Neural progenitor cell (in vitro differentiated cells): Measurements from ENCODE around the gene CARMIL1. TPM values are rescaled to one million over a fixed set of nuclear protein-coding genes. Genes with fewer than 3 reads are reported as not detected.

Experiments used
- DNase-seq: peaks from one replicate; pipeline ENCODE4 v3.0.0-alpha.2; 2016; ENCODE audit warnings: low spot score
- H2AFZ ChIP-seq: fragments of 200-600 bp; sonication (generic); replicated peaks from 2 replicates; pipeline ENCODE4 v1.6.1; 2016; ENCODE audit warnings: antibody characterized with exemption
- H3F3A ChIP-seq: fragments of 200-600 bp; sonication (generic); 2 replicates; pipeline ENCODE4 v1.6.1; 2016; ENCODE audit warnings: antibody characterized with exemption, low read depth
- H3K27ac ChIP-seq: fragments of 200-600 bp; sonication (generic); 2 replicates; pipeline ENCODE4 v1.5.1; 2016; ENCODE audit warnings: mild to moderate bottlenecking
- H3K27me3 ChIP-seq: fragments of 200-600 bp; sonication (generic); 2 replicates; pipeline ENCODE4 v1.6.1; 2016; ENCODE audit warnings: mild to moderate bottlenecking, moderate library complexity
- H3K36me3 ChIP-seq: fragments of 200-600 bp; sonication (generic); 2 replicates; pipeline ENCODE4 v1.5.1; 2016
- H3K4me1 ChIP-seq: fragments of 200-600 bp; sonication (generic); 2 replicates; pipeline ENCODE4 v1.6.1; 2016; ENCODE audit warnings: mixed run types
- H3K4me2 ChIP-seq: fragments of 200-600 bp; sonication (generic); 2 replicates; pipeline ENCODE4 v1.6.1; 2016
- H3K4me3 ChIP-seq: fragments of 200-600 bp; sonication (generic); 2 replicates; pipeline ENCODE4 v1.5.1; 2016
- H3K79me2 ChIP-seq: fragments of 200-600 bp; sonication (generic); 2 replicates; pipeline ENCODE4 v1.6.1; 2016; ENCODE audit warnings: low read depth
- H3K9ac ChIP-seq: fragments of 200-600 bp; sonication (generic); 2 replicates; pipeline ENCODE4 v1.6.1; 2016
- H3K9me3 ChIP-seq: fragments of 200-600 bp; sonication (generic); 2 replicates; pipeline ENCODE4 v1.5.1; 2016; ENCODE audit warnings: low read depth
- H4K20me1 ChIP-seq: fragments of 200-600 bp; sonication (generic); 2 replicates; pipeline ENCODE4 v1.6.1; 2016; ENCODE audit warnings: low read depth
- H3K27ac Mint-ChIP-seq: 3 replicates; pipeline ENCODE4 v1.8.0; 2021; ENCODE audit warnings: mixed read lengths
- H3K27me3 Mint-ChIP-seq: 2 replicates; pipeline ENCODE4 v1.8.0; 2022; ENCODE audit warnings: low read depth, mild to moderate bottlenecking, inconsistent platforms, moderate library complexity, mixed read lengths; ENCODE audit not compliant: insufficient read depth
- H3K36me3 Mint-ChIP-seq: 3 replicates; pipeline ENCODE4 v1.8.0; 2021; ENCODE audit warnings: mixed read lengths
- H3K4me1 Mint-ChIP-seq: 3 replicates; pipeline ENCODE4 v1.8.0; 2021; ENCODE audit warnings: mixed read lengths
- H3K4me3 Mint-ChIP-seq: 3 replicates; pipeline ENCODE4 v1.8.0; 2021; ENCODE audit warnings: mild to moderate bottlenecking, moderate library complexity, mixed read lengths
- H3K9me3 Mint-ChIP-seq: 3 replicates; pipeline ENCODE4 v1.8.0; 2020; ENCODE audit warnings: mixed read lengths
- EZH2 ChIP-seq: fragments of 200-600 bp; sonication (generic); IDR thresholded peaks from 2 replicates; pipeline ENCODE4 v1.6.1; 2017; ENCODE audit warnings: antibody characterized with exemption, mild to moderate bottlenecking, moderate library complexity
- EZH2phosphoT487 ChIP-seq: fragments of 200-600 bp; sonication (generic); IDR thresholded peaks from 2 replicates; pipeline ENCODE4 v1.6.1; 2017; ENCODE audit warnings: antibody characterized with exemption
- total RNA-seq: library from RNA; depleted of rRNA; stranded (reverse); fragments of >200 nt; gene quantifications from 2 replicates; pipeline ENCODE4 v1.2.3, GENCODE V29; 2015; ENCODE audit warnings: low replicate concordance
- TF ChIP-seq, protein P1 (sequence below): fragments of 200-600 bp; sonication (generic); IDR thresholded peaks from 2 replicates; pipeline ENCODE4 v1.5.1; 2017; ENCODE audit warnings: antibody characterized with exemption, mild to moderate bottlenecking

The CARMIL1 gene
- total RNA-seq, 1 donor from 2014 or later: 13.3 TPM

DNA sequence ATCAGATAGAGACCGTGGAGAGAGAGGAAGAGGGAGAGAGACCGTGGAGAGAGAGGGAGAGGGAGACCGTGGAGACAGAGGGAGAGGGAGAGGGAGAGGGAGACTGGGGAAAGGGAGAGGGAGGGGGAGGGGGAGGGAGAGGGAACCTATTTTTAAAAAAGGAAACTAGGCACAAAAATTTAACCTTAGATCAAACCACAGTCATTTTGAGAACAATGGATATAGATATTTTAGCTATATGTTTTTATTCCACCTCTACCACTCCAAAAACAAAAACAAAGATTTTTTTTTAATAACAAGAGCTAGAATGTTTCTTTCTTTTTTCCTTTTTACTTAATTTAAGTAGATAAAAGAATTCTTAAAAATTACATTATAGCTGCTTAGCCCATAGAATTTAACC lies 307.8 kb downstream of the CARMIL1 start:
- no peak for DNase-seq
- H3K4me3 ChIP-seq: no peak overlapping the region
- no peaks in the 10 kb centered on the region for H3K9me3 ChIP-seq
- no peaks in the 10 kb centered on the region for H3K36me3 ChIP-seq
- H3K27me3 Mint-ChIP-seq: peaks cover 2% of the 10 kb centered on the region
- H3F3A ChIP-seq: no peaks in the 10 kb centered on the region
- H4K20me1 ChIP-seq: no peaks in the 10 kb centered on the region
- no peak overlapping the region for H3K27ac Mint-ChIP-seq
- no peaks in the 10 kb centered on the region for H3K4me1 ChIP-seq
- no peak for TF ChIP-seq EZH2phosphoT487
- TF ChIP-seq EZH2: no peak
- TF ChIP-seq, protein P1, sequence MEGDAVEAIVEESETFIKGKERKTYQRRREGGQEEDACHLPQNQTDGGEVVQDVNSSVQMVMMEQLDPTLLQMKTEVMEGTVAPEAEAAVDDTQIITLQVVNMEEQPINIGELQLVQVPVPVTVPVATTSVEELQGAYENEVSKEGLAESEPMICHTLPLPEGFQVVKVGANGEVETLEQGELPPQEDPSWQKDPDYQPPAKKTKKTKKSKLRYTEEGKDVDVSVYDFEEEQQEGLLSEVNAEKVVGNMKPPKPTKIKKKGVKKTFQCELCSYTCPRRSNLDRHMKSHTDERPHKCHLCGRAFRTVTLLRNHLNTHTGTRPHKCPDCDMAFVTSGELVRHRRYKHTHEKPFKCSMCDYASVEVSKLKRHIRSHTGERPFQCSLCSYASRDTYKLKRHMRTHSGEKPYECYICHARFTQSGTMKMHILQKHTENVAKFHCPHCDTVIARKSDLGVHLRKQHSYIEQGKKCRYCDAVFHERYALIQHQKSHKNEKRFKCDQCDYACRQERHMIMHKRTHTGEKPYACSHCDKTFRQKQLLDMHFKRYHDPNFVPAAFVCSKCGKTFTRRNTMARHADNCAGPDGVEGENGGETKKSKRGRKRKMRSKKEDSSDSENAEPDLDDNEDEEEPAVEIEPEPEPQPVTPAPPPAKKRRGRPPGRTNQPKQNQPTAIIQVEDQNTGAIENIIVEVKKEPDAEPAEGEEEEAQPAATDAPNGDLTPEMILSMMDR: no peak
- H3K79me2 ChIP-seq: no peaks in the 10 kb centered on the region
- no peak overlapping the region for H3K27ac ChIP-seq
- no peak overlapping the region for H3K4me3 Mint-ChIP-seq
- no peak overlapping the region for H2AFZ ChIP-seq
- no peaks in the 10 kb centered on the region for H3K27me3 ChIP-seq
- no peak overlapping the region for H3K9ac ChIP-seq
- peaks cover 12% of the 10 kb centered on the region for H3K4me1 Mint-ChIP-seq
- no peak overlapping the region for H3K4me2 ChIP-seq
- no peaks in the 10 kb centered on the region for H3K9me3 Mint-ChIP-seq
- H3K36me3 Mint-ChIP-seq: peaks cover 4% of the 10 kb centered on the region

DNA sequence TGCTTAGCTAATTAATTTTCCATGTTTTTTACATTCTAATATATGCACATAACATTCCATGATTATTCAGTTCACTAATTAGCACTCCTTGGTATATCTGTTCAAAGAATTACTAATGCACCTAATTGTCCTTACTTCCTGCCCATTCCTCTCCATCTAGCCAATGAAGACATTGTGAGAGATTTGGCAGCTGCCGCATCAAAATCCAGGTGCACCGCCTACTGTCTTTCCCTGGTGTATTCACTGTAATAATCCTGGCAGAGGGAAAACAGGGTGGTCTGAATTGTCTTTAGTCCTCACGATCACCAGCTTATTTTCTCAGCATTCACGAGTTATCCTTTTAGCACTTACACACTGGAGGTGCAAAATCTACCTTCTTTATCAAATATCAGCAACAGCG lies 311.8 kb downstream of the CARMIL1 start:
- no peak for TF ChIP-seq EZH2
- TF ChIP-seq, protein P1: no peak
- no peak for TF ChIP-seq EZH2phosphoT487
- Histone ChIP-seq H3K4me2 (no peak overlapping the region), H3K36me3 (no peaks in the 10 kb centered on the region), H3F3A (no peaks in the 10 kb centered on the region), H3K4me3 (no peak overlapping the region), H3K27me3 (no peaks in the 10 kb centered on the region), H4K20me1 (no peaks in the 10 kb centered on the region), H3K4me1 (no peaks in the 10 kb centered on the region), H3K27ac (no peak overlapping the region), H3K9me3 (no peaks in the 10 kb centered on the region), H3K79me2 (no peaks in the 10 kb centered on the region), H2AFZ (no peak overlapping the region), H3K9ac (no peak overlapping the region)
- H3K36me3 Mint-ChIP-seq: peaks cover 4% of the 10 kb centered on the region
- no peak for DNase-seq
- peaks cover 2% of the 10 kb centered on the region for H3K27me3 Mint-ChIP-seq
- peaks cover 14% of the 10 kb centered on the region for H3K4me1 Mint-ChIP-seq
- no peaks in the 10 kb centered on the region for H3K9me3 Mint-ChIP-seq
- H3K4me3 Mint-ChIP-seq: no peak overlapping the region
- no peak overlapping the region for H3K27ac Mint-ChIP-seq

DNA sequence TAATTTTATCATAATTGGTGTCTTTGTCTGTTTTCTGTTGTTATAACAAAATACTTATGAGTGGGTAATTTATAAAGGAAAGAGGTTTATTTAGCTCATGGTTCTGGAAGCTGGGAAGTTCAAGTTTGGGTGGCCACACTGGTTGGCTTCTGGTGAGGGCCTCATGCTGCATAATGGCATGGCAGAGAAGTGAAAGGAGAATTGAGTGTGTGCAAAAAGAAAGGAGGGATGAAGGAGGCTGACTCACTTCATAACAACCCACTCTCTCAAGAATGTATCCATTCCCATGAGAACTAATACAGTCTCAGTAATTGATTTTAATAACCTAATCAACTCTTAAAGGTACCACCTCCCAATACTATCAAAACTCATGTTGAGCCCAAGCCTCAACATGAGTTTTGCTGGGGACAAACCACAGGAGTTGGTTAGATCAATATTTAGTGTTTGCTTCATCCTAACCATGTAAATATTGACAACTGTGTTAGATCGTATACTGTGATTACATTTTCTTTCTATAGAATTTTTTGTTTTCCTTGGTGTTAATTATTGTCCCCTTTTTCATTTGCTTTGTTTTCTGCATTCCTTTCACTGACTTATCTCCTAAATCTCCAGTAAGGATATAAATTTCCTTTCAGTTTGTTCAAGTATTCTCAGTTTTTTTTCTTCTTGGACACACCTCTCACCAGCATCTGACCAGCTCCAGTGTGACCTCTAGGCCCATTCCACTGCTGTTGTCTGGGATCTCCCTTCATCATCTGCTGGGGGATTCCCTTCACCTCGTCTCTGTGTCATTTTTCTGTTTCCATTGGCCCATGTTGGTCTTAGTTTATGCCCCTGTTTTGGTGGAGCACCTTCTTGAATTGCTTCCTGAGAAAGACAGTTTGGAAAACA lies 318.0 kb downstream of the CARMIL1 start:
- H4K20me1 ChIP-seq: no peaks in the 10 kb centered on the region
- H3K4me1 Mint-ChIP-seq: no peaks in the 10 kb centered on the region
- H3K9ac ChIP-seq: no peak overlapping the region
- H3K4me2 ChIP-seq: no peak overlapping the region
- no peaks in the 10 kb centered on the region for H3K27me3 ChIP-seq
- no peak for DNase-seq
- H3K9me3 ChIP-seq: no peaks in the 10 kb centered on the region
- TF ChIP-seq EZH2phosphoT487 (no peak), EZH2 (no peak)
- TF ChIP-seq, protein P1: no peak
- H3K36me3 ChIP-seq: no peaks in the 10 kb centered on the region
- peaks cover 2% of the 10 kb centered on the region for H3K36me3 Mint-ChIP-seq
- H3K27ac ChIP-seq: no peak overlapping the region
- H3F3A ChIP-seq: no peaks in the 10 kb centered on the region
- no peaks in the 10 kb centered on the region for H3K9me3 Mint-ChIP-seq
- peaks cover 2% of the 10 kb centered on the region for H3K27me3 Mint-ChIP-seq
- no peak overlapping the region for H3K4me3 ChIP-seq
- no peak overlapping the region for H2AFZ ChIP-seq
- no peak overlapping the region for H3K4me3 Mint-ChIP-seq
- no peaks in the 10 kb centered on the region for H3K79me2 ChIP-seq
- H3K27ac Mint-ChIP-seq: no peak overlapping the region
- H3K4me1 ChIP-seq: no peaks in the 10 kb centered on the region
